ENCODE data around the gene POLR2A.

- TF ChIP-seq CTCF (conservative IDR thresholded peaks at IDR 0.05; ENCODE audit: low read depth, low read length) (no peak), EZH2 (IDR thresholded peaks at IDR 0.05; ENCODE audit: borderline replicate concordance, low read depth, low read length, poor library complexity, severe bottlenecking) (no peak)
Measured at GRCh38 chr17:7483255-7484066, 705 bp upstream of the POLR2A start.

Measured in A673 (cell line).